K562 treated with DMSO at 1 percent for 4 hours (cell line): ENCODE data around the gene RHBG. TPM values are rescaled to one million over a fixed set of nuclear protein-coding genes. Genes with fewer than 3 reads are reported as not detected.

Source experiments
- total RNA-seq: library from RNA; unstranded; fragments of 300-600 nt; gene quantifications from 2 replicates; pipeline ENCODE4 v1.2.3, GENCODE V29; 2022; ENCODE audit not compliant: insufficient read depth

The RHBG gene, protein sequence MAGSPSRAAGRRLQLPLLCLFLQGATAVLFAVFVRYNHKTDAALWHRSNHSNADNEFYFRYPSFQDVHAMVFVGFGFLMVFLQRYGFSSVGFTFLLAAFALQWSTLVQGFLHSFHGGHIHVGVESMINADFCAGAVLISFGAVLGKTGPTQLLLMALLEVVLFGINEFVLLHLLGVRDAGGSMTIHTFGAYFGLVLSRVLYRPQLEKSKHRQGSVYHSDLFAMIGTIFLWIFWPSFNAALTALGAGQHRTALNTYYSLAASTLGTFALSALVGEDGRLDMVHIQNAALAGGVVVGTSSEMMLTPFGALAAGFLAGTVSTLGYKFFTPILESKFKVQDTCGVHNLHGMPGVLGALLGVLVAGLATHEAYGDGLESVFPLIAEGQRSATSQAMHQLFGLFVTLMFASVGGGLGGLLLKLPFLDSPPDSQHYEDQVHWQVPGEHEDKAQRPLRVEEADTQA
- not detected in 2 replicates for total RNA-seq

DNA sequence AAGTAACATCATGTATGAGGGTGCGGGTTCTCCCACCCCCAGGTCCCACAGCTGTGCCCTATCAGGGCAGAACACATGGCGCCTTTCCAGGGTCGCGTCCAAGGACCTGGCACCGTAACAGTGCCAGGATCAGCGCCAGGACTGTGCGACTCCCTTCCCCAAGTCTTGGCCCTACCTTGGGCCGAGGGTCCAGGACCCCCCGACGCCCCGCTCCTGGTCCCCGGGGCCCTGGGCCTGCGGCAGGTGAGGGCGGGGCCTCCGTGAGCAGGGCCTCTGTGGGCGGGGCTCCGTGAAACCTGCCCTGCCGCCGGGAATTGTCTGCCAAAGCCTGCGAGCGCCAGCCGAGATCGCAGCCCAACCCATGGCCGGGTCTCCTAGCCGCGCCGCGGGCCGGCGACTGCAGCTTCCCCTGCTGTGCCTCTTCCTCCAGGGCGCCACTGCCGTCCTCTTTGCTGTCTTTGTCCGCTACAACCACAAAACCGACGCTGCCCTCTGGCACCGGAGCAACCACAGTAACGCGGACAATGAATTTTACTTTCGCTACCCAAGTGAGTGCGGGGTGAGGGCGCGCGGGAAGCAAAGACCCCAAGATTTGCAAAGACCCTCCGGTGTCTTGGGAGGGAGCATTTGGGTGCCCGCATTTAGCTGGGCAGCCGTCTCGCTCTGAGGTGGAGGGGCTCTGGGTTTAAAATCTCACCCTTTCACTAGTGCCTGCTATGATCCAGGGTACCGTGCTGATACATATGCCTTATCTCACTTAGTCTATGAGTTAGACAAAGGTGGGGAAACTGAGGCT lies at the start of gene RHBG:
Gene RHBG, plus strand, starts transcription at position 323 of the 796 bp plus-strand sequence. Its CDS starts 39 bp downstream, at position 362.

DNA sequence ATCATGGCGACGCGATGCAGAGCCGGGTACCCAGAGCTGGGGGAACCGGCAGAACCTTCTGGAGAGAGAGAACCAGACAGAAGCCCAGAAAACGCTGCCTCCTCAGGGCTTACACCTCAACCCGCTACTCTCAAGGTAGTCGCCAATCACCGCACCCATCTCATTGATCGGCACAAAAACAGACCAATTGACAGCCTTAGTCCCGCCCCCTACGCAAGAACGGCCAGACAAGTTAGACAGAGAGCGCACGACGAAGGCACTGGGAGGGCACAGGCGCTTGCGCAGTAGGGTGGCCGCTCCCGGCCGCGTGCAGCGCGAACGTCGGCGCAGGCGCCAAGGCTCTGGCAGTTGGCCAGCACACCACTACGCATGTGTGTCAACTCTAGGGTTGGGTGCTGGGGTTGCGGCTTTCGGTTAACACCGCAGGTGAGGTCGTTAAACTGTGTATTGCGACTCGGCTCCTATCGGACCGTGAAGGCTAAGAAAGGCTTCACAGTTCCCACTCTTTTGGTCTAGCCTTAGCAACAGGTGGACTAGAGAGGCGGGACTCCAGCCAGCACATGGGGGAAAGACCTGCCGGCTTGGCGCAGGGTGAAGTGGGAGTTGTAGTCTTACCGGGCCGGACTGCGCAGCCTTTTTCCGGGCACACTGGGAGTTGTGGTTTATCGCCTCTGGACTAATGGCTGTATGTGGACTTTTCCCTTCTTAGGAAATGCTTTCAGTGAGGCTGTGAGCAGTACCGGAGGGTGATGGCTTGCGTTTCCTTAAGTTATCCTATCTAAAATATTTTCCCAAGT lies 30.6 kb upstream of the RHBG start, which contains the start of the genes CCT3 and TSACC:
Gene CCT3, minus strand, starts transcription at position 113 of the 797 bp plus-strand sequence. Its CDS starts 108 bp downstream, at position 5.
Gene TSACC, plus strand, starts transcription at position 347 of the 797 bp plus-strand sequence. CDS start 1,232 bp downstream, outside the sequence.

Other genes starting within 250 kb of the RHBG start
- gene SEMA4A, start 215.6 kb upstream of the RHBG start, total RNA-seq: 0.45 and 0.68 TPM in 2 replicates
- gene SLC25A44, start 175.1 kb upstream of the RHBG start, total RNA-seq: 16.0 and 26.8 TPM in 2 replicates
- gene PMF1, start 156.2 kb upstream of the RHBG start, total RNA-seq: 102 and 112 TPM in 2 replicates
- gene BGLAP, start 127.0 kb upstream of the RHBG start, total RNA-seq: not detected in 2 replicates
- 2.5 and 5.7 TPM in 2 replicates for gene PAQR6, start 121.2 kb upstream of the RHBG start, total RNA-seq
- gene SMG5, start 86.4 kb upstream of the RHBG start, total RNA-seq: 45.9 and 65.7 TPM in 2 replicates
- gene TMEM79, start 84.9 kb upstream of the RHBG start, total RNA-seq: 4.9 and 11.9 TPM in 2 replicates
- gene GLMP, start 73.5 kb upstream of the RHBG start, total RNA-seq: 30.9 and 33.6 TPM in 2 replicates
- not detected in 2 replicates for gene VHLL, start 69.9 kb upstream of the RHBG start, total RNA-seq
- 323 and 373 TPM in 2 replicates for gene CCT3, start 30.9 kb upstream of the RHBG start, total RNA-seq
- not detected in 2 replicates for gene TSACC, start 30.7 kb upstream of the RHBG start, total RNA-seq
- 11.7 and 13.0 TPM in 2 replicates for gene MEF2D, start 131.6 kb downstream of the RHBG start, total RNA-seq
- gene IQGAP3, start 203.4 kb downstream of the RHBG start, total RNA-seq: 20.0 and 21.0 TPM in 2 replicates
- gene TTC24, start 210.5 kb downstream of the RHBG start, total RNA-seq: not detected in 2 replicates
- 119 TPM in 2 replicates for gene NAXE, start 222.6 kb downstream of the RHBG start, total RNA-seq
- 8.8 and 9.0 TPM in 2 replicates for gene GPATCH4, start 232.3 kb downstream of the RHBG start, total RNA-seq